ENCODE data around the gene ZNF407.

The ZNF407 gene

DNA sequence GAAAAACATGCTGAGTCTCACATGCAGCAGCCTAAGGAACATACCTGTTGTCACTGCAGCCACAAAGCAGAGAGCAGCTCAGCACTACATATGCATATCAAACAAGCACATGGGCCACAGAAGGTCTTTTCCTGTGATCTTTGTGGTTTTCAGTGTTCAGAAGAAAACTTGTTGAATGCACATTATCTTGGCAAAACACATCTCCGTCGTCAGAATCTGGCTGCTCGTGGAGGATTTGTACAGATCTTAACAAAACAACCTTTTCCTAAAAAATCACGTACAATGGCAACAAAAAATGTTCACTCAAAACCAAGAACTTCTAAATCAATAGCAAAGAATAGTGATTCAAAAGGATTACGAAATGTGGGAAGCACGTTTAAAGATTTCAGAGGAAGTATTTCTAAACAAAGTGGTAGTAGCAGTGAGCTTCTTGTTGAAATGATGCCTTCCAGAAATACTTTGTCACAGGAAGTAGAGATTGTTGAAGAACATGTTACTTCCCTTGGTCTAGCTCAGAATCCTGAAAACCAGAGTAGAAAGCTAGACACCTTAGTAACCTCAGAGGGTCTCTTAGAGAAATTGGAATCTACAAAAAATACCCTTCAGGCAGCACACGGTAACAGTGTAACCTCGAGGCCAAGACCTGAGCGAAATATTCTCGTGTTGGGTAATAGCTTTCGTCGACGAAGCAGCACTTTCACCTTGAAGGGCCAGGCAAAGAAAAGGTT is 34.1 kb downstream of the ZNF407 start:
- no peak for DNase-seq

- no peak for DNase-seq
Measured at GRCh38 chr18:74632351-74632679, 34.6 kb downstream of the ZNF407 start.

DNA sequence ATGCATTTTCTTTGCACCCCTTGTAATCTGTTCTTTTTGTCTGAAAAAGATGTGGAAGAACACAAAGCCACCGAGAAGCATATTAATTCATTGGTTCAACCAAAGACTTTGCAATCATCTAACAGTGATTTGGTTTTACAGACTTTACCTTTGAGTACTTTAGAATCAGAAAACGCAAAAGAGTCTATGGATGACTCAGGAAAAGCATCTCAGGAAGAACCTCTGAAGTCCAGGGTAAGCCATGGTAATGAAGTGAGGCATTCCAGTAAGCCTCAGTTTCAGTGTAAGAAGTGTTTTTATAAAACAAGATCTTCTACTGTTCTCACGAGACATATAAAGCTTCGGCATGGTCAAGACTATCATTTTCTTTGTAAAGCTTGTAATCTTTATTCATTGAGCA is 35.2 kb downstream of the ZNF407 start:
- no peak for DNase-seq

DNA sequence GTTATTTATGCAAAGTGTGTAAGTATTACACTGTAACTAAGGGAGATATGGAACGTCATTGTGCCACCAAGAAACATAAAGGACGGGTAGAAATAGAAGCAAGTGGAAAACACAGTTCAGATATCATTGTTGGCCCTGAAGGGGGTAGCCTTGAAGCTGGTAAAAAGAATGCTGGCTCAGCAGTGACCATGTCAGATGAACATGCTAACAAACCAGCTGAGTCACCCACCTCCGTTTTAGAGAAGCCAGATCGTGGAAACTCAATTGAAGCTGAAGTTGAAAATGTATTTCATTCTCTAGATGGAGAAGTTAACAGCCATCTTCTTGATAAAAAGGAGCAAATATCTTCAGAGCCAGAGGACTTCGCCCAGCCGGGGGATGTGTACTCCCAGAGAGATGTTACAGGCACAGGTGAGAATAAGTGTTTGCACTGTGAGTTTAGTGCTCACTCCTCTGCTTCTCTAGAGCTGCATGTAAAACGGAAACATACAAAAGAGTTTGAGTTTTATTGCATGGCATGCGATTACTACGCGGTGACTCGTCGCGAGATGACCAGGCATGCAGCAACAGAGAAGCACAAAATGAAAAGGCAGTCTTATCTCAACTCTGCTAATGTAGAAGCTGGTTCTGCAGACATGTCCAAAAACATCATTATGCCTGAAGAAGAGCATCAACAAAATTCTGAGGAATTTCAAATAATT is 36.1 kb downstream of the ZNF407 start:
- DNase-seq = no peak

DNA sequence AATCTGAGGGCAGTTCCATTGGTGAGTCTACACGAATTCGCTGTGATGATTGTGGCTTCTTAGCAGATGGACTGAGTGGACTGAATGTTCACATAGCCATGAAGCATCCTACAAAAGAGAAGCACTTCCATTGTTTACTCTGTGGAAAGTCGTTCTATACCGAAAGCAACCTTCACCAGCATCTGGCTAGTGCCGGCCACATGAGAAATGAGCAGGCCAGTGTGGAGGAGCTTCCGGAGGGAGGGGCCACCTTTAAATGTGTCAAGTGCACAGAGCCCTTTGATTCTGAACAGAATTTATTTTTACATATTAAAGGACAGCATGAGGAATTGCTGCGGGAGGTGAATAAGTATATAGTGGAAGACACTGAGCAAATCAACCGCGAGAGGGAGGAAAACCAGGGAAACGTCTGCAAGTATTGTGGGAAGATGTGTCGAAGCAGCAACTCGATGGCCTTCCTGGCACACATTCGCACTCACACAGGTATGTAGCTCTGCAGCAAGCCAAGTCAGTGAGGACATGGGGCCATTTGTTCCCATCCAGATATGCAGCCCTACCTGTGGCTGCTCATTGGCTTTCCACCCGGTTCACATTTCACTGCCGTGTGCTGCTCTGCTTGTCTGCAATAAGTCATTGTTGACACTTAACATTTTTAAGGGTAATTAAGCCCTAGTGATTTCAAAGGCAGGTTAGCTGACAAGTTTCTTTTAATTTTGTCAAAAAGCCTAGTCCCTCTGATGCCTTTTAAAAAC is 37.7 kb downstream of the ZNF407 start:
- DNase-seq = no peak

- DNase-seq = no peak
Measured at GRCh38 chr18:74637070-74637469, 39.4 kb downstream of the ZNF407 start.

- DNase-seq = no peak
Measured at GRCh38 chr18:74638210-74638609, 40.5 kb downstream of the ZNF407 start.

DNA sequence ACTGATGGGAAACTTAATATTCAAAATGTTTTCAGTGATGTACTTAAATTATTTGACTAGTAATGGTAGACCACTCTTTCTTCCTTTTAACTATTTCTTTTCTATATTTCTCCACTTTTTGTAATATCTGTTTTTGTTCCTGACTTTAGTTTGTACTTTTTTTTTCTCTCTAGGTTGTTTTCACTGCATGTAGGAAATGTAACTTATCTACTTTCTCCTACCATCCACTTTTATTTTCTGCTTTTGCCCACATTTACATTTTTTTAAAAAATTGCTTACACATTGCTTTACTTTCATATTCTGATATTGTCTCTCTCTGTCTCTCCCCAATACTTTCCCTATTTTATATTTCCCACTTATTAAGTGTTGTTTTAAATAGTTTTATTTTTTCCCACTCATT is 47.0 kb downstream of the ZNF407 start:
- no peak for DNase-seq

DNA sequence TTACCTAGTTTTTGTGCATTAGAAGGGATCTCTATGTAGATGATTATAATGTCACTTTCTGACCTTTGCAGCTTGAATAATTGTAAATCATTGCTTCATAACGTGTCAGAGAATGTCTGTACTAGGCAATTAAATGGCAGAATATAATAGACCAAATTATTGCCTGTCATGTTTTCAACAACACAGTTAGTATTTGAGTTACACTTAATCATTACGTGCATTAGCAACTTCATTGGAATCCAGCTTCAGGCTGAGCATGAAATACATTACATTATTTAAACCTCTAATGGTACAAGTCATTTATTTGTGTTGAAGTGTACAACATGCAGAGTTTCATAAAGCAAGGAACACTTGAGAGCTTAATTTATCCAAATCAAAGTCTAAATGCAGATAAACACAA is 48.0 kb downstream of the ZNF407 start:
- no peak for DNase-seq

DNA sequence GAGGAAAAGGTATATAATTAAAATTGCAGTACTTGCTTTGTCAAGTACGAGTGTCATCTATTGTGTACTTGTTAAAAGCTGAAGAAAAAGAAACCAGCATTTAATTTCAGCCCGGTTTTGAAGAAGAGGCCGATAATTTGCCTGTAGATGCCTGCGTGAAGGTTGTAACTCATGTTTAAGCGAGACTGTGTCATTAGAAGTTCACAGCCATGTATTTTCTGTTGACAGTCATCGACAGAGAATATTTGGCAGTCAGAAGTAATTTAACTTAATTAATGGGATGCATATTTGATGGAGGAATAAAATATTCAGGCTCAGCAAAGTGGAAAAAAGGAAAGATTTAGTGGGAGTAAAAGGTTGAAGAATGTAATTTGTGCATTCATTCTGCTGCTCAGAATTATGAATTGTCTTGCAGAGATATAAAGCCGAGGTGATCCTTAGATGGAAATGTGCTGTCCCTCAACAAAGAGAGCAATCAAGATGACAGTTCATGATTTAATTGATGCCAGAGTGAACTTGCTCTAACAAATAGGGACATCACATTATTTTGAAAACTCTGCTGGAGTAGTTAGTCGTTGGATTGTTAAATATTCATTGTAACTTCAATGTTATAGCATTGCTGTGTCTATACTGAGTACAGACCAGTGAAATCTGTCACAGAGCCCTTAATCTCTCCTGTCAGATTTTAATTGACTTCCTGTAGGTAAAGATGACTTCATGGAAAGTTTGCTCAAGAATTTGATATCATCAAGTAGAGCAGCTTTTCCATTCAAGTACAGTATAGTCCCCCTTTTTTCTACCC is 53.9 kb downstream of the ZNF407 start:
- DNase-seq = no peak

DNA sequence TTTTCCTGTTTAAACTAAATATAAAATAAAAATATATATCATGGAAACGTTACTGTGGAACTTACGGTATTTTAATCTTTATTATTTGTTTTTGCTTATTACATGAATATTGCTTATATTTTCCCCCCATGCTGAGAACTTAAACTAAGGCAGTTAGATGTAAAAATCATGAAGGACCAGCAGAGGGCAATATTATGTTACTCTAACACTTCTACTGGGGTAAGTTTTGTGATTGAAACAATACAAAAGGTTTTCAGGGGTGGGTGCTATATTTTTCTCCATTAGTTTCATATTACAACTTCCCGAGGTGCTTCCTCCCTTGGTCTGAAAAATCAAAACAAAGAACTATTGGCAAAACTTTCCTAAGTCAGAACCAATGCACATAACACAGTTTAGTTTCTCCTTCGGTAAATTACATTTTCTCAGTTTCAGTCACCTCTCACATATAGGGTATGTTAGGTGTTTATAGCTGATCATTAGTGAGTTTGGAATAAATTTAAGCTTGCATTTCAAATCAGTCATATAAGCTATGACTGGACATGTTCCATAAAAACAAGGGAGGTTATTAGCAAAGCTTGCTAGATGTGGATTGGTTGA is 54.8 kb downstream of the ZNF407 start:
- peak; percentile 17 for DNase-seq

DNA sequence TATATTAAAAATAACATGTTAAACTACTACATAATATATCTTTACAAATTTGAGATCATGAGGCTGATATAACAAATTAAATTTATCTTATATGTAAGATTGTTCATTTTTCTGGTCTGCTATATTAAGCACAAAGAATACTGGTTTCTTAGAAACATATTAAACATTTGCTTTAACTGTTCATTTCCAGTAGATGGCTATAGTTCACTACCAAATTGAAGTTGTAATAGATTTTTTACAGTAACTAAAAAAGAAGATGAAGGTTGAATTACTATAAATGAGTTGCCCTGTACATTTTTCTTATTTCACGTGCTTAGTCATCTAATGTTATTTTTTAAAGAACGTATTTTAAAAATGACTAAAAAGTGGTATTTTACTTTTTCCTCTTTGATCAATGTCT is 57.0 kb downstream of the ZNF407 start:
- no peak for DNase-seq

GRCh38 chr18:74661008-74661407 is 63.3 kb downstream of the ZNF407 start:
- no peak for DNase-seq

DNA sequence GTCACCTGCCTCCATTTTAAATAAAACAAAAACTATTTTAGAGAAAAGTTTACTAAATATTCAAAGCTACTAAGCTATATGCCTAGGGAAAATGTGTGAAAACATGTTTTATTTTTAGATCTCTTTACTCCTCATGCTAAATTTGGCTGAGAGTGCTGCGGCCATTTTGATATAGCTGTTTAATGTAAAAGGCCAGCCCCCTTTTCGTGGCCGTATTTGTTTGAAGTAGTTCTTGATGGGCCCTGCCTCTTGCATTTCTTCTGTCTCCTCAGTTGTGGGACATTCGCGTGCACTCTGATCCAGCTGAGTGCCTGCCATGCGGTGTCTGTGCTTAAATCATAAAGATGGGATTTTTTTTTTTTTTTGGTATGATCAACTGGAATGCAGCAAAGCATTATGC is 64.0 kb downstream of the ZNF407 start:
- DNase-seq = no peak

GRCh38 chr18:74662622-74663021 is 65.0 kb downstream of the ZNF407 start:
- DNase-seq = no peak

DNA sequence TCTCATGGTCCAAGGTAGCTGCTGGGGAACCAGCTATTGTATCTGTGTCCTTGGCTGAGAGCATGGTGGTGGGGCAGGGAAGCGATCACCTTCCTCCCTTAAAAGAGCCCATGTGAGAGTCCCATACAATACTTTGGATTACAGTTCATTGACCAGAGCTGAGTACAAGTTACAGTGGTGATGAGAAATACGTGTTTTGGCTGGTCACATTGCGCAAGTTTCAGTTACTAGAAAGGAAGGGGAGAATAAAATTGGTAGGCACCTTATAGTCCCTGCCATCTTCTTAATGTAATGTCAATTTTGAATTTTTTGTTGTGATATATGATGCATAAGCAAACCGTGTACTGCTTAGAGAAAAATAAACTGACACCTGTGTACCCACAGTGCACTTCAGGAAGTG is 67.7 kb downstream of the ZNF407 start:
- no peak for DNase-seq

- DNase-seq = no peak
Measured at GRCh38 chr18:74665905-74666304, 68.2 kb downstream of the ZNF407 start.

DNA sequence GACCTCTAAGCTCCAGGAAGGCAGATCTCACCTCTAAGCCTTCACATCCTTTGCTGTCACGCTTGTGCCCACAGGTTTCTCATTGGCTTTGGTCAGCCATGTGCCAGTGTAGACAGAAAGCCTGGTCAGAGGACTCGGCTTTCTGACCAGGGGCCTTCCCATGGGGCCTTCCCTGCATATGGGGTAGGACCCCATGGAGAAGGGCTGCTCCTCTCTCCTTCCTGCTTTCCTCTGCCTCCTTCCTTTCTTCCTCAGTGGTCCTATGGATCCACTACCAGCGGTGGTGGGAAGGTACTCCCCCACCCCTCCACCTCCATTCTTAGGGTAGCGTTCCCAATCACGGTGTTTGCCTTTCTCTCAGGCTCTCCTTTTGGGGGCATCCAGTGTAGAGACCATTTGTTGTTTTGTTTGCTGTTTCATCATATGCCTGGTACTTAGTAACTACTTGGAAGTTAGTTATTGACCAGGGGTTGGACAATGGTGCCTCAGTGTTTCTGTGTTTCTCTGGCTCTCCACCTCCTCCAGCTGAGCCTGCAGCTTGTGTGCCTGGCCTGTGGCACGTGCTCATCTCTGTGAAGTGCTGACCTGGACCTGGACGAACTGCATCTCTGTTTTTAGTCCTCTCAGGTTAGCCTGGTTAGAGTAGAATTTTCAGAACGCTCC is 71.6 kb downstream of the ZNF407 start:
- DNase-seq = no peak

DNA sequence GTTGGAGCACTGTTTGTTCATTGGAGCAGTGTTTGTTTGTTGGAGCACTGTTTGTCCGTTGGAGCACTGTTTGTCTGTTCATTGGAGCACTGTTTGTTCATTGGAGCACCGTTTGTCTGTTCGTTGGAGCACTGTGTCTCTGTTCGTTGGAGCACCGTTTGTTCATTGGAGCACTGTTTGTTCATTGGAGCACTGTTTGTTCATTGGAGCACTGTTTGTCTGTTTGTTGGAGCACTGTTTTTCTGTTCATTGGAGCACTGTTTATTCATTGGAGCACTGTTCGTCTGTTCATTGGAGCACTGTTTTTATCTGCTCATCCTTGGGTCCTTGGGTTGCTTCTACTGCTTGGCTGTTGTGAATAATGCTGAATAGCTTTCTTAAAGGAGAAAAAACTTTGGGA is 74.7 kb downstream of the ZNF407 start:
- DNase-seq = no peak

DNA sequence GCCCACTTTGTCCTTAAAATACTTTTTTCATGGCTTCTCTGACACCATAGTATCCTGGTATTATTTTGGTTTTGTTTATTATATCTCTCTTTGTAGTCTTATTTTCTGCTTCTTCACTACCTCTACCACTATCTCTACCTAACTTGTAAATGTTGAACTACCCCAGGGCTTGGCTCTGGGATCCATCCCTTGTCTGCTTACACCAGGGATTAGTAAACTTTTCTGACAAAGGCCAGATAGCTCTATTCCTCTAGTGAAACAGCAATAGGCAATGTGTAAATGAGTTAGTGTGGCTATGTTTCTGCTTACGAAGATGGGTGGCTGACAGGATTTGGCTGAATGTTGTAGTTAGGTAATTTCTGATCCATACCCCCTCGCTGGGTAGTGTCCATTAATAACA is 76.8 kb downstream of the ZNF407 start:
- no peak for DNase-seq

DNA sequence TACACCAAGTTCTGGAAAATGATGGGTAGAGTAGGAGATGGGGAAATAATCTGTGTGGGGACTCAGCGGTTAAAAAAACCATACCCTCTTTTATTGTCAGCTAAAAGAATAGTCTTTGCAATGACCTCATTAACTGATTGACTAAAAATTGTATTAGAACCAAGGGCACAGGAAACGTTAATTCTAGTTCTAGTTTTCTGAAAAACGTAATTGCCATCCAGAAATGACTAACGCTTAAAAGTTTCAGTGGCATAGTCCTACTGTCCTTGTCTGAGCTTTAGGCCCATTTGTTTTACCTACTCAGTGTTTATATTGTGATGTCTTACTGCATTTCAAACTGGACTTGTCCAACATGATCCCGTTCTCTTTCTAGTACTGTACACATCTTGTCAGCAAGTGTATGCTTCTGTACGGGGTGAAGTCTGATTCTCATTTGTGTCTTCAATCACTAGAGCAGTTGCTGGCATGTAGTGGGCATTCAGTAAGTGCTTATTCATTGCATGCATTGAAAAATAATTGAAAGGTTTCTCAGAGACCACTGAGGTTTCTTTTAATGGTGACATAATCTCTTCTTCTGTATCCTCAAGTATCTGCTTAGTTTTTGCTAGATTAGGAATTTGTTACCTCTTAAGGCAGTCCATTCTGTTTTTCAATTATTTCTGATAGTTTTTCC is 81.5 kb downstream of the ZNF407 start:
- no peak for DNase-seq

- no peak for DNase-seq
Measured at GRCh38 chr18:74679679-74680076, 82.0 kb downstream of the ZNF407 start.

Measured in KG1 (cell line).